NCI-H748 (cell line): Measurements from ENCODE around the gene ZFP36L1.

Source experiments
- DNase-seq: peaks from one replicate; lab custom pipeline; 2025; ENCODE audit not compliant: unreplicated experiment; lab: John Stamatoyannopoulos, UW

Gene ZFP36L1

GRCh38 chr14:68816183-68816942, 23.5 kb upstream of the ZFP36L1 start:
- peak; percentile 90 for DNase-seq

GRCh38 chr14:68815298-68816182, 22.7 kb upstream of the ZFP36L1 start:
- no peak for DNase-seq

GRCh38 chr14:68814539-68815297, 21.9 kb upstream of the ZFP36L1 start:
- no peak for DNase-seq

GRCh38 chr14:68814238-68814538, 21.3 kb upstream of the ZFP36L1 start:
- no peak for DNase-seq

- no peak for DNase-seq
Observed at GRCh38 chr14:68813318-68813838, 20.5 kb upstream of the ZFP36L1 start.

GRCh38 chr14:68811171-68811570, 18.3 kb upstream of the ZFP36L1 start:
- no peak for DNase-seq

- no peak for DNase-seq
Observed at GRCh38 chr14:68810173-68811153, 17.6 kb upstream of the ZFP36L1 start.

GRCh38 chr14:68809524-68809923, 16.7 kb upstream of the ZFP36L1 start:
- DNase-seq, result no peak

GRCh38 chr14:68808696-68809480, 16.0 kb upstream of the ZFP36L1 start:
- no peak for DNase-seq

GRCh38 chr14:68807987-68808386, 15.1 kb upstream of the ZFP36L1 start:
- DNase-seq, result no peak

- no peak for DNase-seq
Observed at GRCh38 chr14:68807148-68807600, 14.3 kb upstream of the ZFP36L1 start.

- DNase-seq, result no peak
Observed at GRCh38 chr14:68806526-68807147, 13.8 kb upstream of the ZFP36L1 start.

- DNase-seq, result no peak
Observed at GRCh38 chr14:68805414-68805813, 12.5 kb upstream of the ZFP36L1 start.

- DNase-seq, result no peak
Observed at GRCh38 chr14:68801631-68802030, 8.8 kb upstream of the ZFP36L1 start.

- no peak for DNase-seq
Observed at GRCh38 chr14:68800953-68801352, 8.1 kb upstream of the ZFP36L1 start.

- no peak for DNase-seq
Observed at GRCh38 chr14:68800390-68800789, 7.5 kb upstream of the ZFP36L1 start.

- DNase-seq, result no peak
Observed at GRCh38 chr14:68798621-68799020, 5.8 kb upstream of the ZFP36L1 start.

GRCh38 chr14:68797121-68797670, 4.3 kb upstream of the ZFP36L1 start:
- DNase-seq, result no peak
